ENCODE measurements around the gene GLIS2.
"Not testable (repeated sequence)": the region's sequence is repeated elsewhere in the genome, so short reads cannot be mapped to it uniquely, and the experiment has no call there.

The GLIS2 gene

DNA sequence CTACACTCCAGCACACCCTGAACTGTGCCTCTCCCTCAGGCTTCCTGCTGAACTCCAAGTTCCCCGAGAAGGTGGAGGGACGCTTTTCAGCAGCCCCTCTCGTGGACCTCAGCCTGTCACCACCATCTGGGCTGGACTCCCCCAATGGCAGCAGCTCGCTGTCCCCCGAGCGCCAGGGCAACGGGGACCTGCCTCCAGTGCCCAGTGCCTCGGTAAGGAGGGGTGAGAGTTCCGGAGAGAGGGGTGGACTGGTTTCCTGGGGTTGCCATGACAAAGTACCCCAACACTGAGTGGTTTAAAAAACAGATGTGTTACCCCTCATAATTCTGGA is 17.4 kb downstream of the GLIS2 start:
- H3K4me1 Mint-ChIP-seq, result peaks cover 14% of the 10 kb centered on the region
- TF ChIP-seq, protein P1, sequence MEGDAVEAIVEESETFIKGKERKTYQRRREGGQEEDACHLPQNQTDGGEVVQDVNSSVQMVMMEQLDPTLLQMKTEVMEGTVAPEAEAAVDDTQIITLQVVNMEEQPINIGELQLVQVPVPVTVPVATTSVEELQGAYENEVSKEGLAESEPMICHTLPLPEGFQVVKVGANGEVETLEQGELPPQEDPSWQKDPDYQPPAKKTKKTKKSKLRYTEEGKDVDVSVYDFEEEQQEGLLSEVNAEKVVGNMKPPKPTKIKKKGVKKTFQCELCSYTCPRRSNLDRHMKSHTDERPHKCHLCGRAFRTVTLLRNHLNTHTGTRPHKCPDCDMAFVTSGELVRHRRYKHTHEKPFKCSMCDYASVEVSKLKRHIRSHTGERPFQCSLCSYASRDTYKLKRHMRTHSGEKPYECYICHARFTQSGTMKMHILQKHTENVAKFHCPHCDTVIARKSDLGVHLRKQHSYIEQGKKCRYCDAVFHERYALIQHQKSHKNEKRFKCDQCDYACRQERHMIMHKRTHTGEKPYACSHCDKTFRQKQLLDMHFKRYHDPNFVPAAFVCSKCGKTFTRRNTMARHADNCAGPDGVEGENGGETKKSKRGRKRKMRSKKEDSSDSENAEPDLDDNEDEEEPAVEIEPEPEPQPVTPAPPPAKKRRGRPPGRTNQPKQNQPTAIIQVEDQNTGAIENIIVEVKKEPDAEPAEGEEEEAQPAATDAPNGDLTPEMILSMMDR (IDR thresholded peaks at IDR 0.05; ENCODE audit: unreplicated experiment in 3 of 3), result no peak
- H3K4me3 Mint-ChIP-seq, result no peak overlapping the region

DNA sequence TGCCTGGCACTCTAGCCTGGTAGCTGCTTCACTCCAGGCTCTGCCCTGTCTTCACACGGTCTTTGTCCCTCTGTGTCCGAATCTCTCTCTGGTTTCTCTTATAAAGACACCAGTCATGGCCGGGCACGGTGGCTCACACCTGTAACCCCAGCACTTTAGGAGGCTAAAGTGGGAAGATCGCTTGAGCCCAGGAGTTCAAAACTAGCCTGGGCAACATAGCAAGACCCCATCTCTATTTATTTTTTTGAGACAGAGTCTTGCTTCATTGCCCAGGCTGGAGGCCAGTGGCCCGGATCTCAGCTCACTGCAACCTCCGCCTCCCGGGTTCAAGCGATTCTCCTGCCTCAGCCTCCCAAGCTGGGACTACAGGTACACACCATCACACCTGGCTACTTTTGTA is 17.8 kb downstream of the GLIS2 start:
- H3K27me3 Mint-ChIP-seq (ENCODE audit: low read depth); H3K9me3 Mint-ChIP-seq; H3K27ac Mint-ChIP-seq: not testable (repeated sequence)

More for the DNA sequence above, 17.4 kb downstream of the GLIS2 start:
- no peak overlapping the region for H3K27ac Mint-ChIP-seq
- H3K36me3 Mint-ChIP-seq (ENCODE audit: low read depth), result peaks cover 15% of the 10 kb centered on the region
- H3K9me3 Mint-ChIP-seq, result no peaks in the 10 kb centered on the region
- no peaks in the 10 kb centered on the region for H3K27me3 Mint-ChIP-seq (ENCODE audit: low read depth)

DNA sequence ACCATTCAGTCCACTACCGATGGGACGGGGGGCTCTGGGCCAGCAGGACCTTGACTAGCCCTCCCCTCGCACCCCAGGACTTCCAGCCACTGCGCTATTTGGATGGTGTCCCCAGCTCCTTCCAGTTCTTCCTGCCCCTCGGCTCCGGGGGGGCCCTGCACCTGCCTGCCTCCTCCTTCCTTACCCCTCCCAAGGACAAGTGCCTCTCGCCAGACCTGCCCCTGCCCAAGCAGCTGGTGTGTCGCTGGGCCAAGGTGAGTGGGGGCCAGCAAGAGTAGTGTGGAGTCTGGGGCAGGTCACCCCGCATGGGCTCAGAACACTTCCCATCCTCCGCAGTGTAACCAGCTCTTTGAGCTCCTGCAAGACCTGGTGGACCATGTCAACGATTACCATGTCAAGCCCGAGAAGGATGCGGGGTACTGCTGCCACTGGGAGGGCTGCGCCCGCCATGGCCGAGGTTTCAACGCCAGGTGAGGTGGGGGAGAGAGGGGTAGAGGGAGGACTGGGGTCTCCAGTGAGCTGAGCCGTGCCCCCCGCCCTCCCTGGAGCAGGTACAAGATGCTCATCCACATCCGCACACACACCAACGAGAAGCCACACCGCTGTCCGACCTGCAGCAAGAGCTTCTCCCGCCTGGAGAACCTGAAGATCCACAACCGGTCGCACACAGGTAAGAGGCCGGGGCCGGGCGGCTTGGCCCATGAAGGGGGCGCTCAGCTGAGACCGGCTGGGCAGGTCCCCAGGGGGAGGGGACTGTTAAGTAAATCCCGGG is 19.0 kb downstream of the GLIS2 start:
- Mint-ChIP-seq H3K27ac (no peak overlapping the region), H3K36me3 (ENCODE audit: low read depth) (peaks cover 15% of the 10 kb centered on the region), H3K9me3 (no peaks in the 10 kb centered on the region), H3K27me3 (ENCODE audit: low read depth) (no peaks in the 10 kb centered on the region), H3K4me3 (no peak overlapping the region), H3K4me1 (peaks cover 8% of the 10 kb centered on the region)
- TF ChIP-seq, protein P1 (IDR thresholded peaks at IDR 0.05; ENCODE audit: unreplicated experiment in 3 of 3), result no peak

More for the DNA sequence above, 17.8 kb downstream of the GLIS2 start:
- Mint-ChIP-seq H3K36me3 (ENCODE audit: low read depth) (peaks cover 15% of the 10 kb centered on the region), H3K4me1 (peaks cover 12% of the 10 kb centered on the region)
- H3K4me3 Mint-ChIP-seq, result not testable (repeated sequence)

DNA sequence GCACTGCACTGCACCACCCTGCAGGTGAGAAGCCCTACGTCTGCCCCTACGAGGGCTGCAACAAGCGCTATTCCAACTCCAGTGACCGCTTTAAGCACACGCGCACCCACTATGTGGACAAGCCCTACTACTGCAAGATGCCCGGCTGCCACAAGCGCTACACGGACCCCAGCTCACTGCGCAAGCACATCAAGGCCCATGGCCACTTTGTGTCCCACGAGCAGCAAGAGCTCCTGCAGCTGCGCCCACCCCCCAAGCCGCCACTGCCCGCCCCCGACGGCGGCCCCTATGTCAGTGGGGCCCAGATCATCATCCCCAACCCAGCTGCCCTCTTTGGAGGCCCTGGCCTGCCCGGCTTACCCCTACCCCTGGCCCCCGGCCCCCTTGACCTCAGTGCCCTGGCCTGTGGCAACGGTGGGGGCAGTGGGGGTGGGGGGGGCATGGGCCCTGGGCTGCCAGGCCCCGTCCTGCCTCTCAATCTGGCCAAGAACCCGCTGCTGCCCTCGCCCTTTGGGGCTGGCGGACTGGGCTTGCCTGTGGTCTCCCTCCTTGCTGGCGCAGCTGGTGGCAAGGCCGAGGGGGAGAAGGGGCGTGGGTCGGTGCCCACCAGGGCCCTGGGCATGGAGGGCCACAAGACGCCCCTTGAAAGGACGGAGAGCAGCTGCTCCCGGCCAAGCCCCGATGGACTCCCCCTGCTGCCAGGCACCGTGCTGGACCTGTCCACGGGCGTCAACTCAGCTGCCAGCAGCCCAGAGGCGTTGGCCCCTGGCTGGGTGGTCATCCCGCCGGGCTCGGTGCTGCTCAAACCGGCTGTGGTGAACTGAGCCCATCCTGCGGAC is 21.1 kb downstream of the GLIS2 start:
- Mint-ChIP-seq H3K27me3 (ENCODE audit: low read depth) (no peaks in the 10 kb centered on the region), H3K36me3 (ENCODE audit: low read depth) (peaks cover 15% of the 10 kb centered on the region)

DNA sequence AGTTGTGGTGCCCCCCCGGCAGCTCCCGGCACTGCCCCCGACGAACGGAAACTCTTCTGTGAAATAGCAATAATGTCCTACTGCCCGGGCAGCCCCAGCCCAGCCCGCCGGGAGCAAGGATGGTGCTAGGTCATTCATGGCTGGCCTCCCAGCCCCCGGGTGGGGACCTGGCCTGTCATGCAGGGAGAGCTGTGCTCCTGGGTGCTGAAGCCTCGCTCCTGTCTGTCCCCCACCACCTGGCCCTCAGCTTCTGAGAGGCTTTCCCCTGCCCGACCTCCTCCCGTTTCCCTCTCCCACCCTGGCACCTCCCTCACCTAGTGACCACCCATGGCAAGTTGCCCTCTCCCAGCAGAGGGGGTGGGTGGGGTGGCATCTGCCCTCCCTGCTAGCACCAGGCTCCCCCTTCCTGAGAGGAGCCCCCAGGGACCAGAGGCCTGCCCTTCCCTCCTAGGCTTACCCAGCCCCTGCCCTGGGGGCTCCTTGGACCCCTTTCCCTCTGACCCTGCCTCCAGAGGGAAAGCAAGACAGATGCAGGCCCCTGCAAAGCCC is 21.7 kb downstream of the GLIS2 start:
- Mint-ChIP-seq H3K4me3 (no peak overlapping the region), H3K27me3 (ENCODE audit: low read depth) (no peaks in the 10 kb centered on the region), H3K4me1 (peaks cover 7% of the 10 kb centered on the region), H3K9me3 (no peaks in the 10 kb centered on the region), H3K36me3 (ENCODE audit: low read depth) (peaks cover 15% of the 10 kb centered on the region), H3K27ac (no peak overlapping the region)
- TF ChIP-seq, protein P1 (IDR thresholded peaks at IDR 0.05; ENCODE audit: unreplicated experiment in 3 of 3), result no peak

More for the DNA sequence above, 21.1 kb downstream of the GLIS2 start:
- Mint-ChIP-seq H3K27ac (no peak overlapping the region), H3K9me3 (no peaks in the 10 kb centered on the region), H3K4me3 (no peak overlapping the region), H3K4me1 (peaks cover 7% of the 10 kb centered on the region)
- TF ChIP-seq, protein P1 (IDR thresholded peaks at IDR 0.05; ENCODE audit: unreplicated experiment in 3 of 3), result no peak

DNA sequence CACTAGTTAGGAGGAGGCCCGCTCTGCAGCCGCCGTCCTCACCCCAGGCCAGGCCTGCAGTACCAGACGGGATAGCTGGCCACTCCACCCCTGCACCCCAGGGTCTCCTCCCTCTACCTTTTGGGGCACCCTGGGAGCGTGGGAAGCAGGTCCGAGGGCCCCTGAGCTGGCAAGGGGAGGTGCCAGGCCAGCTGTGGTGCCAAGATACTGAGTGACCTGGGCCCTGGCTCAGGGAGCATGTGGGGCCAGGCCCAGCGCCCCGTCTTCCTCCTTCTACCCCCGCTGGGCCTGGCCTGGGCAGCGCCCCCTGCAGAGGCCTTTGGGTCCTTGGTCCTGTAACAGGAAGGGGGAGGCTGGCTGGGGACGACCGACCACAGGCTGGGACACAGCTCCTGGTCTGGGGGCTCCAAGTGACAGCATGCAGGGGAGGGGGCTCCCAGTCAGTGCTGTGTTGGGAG is 22.3 kb downstream of the GLIS2 start:
- Mint-ChIP-seq H3K27me3 (ENCODE audit: low read depth) (no peaks in the 10 kb centered on the region), H3K4me1 (peaks cover 7% of the 10 kb centered on the region), H3K27ac (no peak overlapping the region), H3K36me3 (ENCODE audit: low read depth) (peaks cover 15% of the 10 kb centered on the region), H3K9me3 (no peaks in the 10 kb centered on the region), H3K4me3 (no peak overlapping the region)
- TF ChIP-seq, protein P1 (IDR thresholded peaks at IDR 0.05; ENCODE audit: unreplicated experiment in 3 of 3), result no peak
